T47D (cell line): Measurements from ENCODE around the gene ZNF532.

Source experiments
- DNase-seq, 2 experiments: peaks; one replicate each; pipeline versions ENCODE4 v3.0.0 to v3.0.0-alpha.2; 2011 to 2012; ENCODE audit warnings: low read depth in 1 of 2, low spot score in 1 of 2
- JUND ChIP-seq: IDR thresholded peaks from 2 replicates; pipeline ENCODE4 v1.6.1; 2012; ENCODE audit warnings: low read depth
- in situ Hi-C: cut with HindIII; loops from 2 replicates; pipeline ENCODE4 v1.10.0; 2016; ENCODE audit warnings: low sequenced_read_pairs, low pct_unique_long_range_greater_than_20kb

The ZNF532 gene

GRCh38 chr18:58891776-58892175 lies 27.1 kb downstream of the ZNF532 start:
- no peak for TF ChIP-seq JUND
- DNase-seq: no peak
- in situ Hi-C loops: no loop called here

DNA sequence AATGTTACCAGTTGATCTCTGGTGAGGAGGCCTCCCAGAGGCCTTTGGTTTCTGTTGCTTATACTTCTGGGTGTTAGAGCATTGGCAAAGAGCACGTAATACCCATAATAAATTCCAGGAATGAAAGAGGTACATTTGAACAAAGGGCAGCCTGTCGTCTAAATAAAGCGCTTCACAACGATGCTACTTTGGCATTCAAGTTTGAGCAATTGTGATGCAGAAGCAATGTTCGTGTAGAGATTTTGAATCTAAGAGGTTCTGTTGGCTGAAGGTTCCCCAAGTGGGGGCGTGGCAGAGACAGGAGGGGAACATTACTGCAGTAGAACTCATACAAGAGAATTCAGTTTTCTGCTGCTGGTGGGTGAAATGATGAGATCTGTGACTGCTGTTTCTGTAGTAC lies 27.8 kb downstream of the ZNF532 start:
- no peak for TF ChIP-seq JUND
- no peak for DNase-seq
- in situ Hi-C loops: no loop called here

- no peak for TF ChIP-seq JUND
- in situ Hi-C loops: no loop called here
- no peak for DNase-seq
Measured at GRCh38 chr18:58893388-58894099, 28.9 kb downstream of the ZNF532 start.

DNA sequence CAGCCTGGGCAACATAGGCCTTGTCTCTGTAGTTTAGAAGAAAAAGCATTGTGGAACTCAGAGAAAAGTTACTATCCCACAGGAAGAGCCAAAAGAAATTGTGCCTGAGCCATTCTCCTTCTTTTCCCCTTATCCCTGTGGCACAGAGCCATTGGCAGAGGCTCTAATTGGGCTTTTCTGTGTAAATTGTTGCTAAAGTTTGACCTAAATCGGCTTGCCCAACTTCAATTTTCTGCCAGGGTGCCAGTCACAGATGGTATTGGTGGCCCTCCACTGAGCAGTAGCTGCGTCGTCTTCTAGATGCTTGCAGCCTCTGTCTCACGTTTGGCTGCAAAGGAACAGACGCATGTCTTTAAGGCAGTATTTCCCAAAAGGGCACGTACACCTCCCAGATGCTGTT lies 30.3 kb downstream of the ZNF532 start:
- no peak for TF ChIP-seq JUND
- DNase-seq: no peak
- in situ Hi-C loops: no loop called here

- TF ChIP-seq JUND: no peak
- in situ Hi-C loops: no loop called here
- no peak for DNase-seq
Measured at GRCh38 chr18:58895385-58895784, 30.7 kb downstream of the ZNF532 start.

DNA sequence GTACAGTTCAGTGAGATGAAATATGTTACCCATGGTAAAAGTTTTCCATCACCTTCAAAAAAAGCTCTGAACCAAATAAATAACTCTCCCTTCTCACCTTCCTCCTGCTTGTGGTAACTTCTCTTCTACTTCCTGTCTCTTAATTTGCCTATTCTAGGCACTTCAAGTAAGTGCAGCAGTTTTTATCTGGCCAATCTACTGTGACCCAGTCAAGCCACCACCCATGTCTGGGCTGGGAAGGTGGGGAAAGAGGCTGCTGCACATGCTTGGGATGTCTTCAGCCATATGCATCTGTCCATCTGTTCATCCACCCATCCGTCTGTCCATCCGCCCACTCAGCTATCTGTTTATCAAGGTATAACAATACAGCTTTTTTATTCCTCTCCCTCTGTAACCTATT lies 31.6 kb downstream of the ZNF532 start:
- DNase-seq: peak in 1 of 2 experiments; percentile 52
- in situ Hi-C loops: no loop called here
- TF ChIP-seq JUND: no peak

DNA sequence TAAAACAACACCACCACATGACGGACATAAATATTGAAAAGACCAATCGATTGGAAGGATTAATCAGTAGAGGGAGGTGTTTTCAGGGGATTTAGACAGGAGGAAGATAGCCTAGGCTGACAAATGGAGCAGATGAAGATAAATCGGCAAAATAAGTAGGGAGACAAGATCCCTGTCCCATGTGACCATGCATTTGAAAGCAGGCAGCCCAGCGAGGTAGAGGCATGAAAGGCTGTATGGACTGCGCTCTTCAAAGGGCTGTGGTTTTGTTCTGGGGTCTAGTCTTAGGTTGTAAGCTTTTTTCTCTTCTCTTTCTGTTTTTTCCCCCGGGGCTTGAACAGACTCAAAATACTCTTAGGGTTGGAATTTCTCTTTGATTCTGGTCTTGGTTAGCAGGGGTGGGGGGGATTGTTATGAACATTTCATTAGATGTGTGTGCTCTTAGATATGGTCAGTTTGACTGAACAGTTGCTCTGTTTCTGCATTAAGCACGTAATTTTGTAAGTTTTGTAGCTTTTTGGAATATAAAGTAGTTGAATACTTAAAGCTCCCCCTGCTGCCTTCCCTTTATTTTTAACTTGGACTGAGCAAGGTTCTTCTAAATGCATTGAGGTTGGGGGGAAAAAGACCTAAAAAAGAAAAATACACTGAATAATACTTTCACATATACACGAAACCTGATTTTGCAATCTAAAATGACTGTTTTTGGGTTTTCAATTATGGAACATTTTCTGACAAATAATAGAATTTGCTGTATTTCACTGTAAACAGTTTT lies 32.2 kb downstream of the ZNF532 start:
- DNase-seq: no peak
- in situ Hi-C loops: no loop called here
- no peak for TF ChIP-seq JUND

- no peak for TF ChIP-seq JUND
- in situ Hi-C loops: no loop called here
- no peak for DNase-seq
Measured at GRCh38 chr18:58898010-58898799, 33.5 kb downstream of the ZNF532 start.

- no peak for DNase-seq
- no peak for TF ChIP-seq JUND
- in situ Hi-C loops: no loop called here
Measured at GRCh38 chr18:58900015-58900649, 35.5 kb downstream of the ZNF532 start.

DNA sequence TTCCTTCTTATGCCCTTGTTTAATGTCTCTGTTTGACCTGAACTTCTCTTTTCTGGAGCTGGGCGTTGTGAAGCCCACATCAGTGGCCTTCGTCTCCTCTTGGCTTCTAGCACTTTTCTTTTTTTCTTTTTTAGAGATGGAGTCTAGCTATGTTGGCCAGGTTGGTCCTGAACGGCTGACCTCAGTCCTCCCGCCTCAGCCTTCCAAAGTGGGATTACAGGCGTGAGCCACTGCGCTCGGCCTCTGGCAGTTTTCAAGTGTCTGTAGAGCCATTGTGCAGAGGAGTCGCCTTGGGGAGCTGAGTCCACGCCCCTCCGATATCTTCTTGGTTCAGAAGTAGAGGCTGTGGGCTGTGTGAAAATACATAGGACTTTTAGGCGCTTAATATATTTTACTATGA lies 36.5 kb downstream of the ZNF532 start:
- in situ Hi-C loops: no loop called here
- no peak for DNase-seq
- no peak for TF ChIP-seq JUND

GRCh38 chr18:58901783-58902182 lies 37.1 kb downstream of the ZNF532 start:
- no peak for DNase-seq
- no peak for TF ChIP-seq JUND
- in situ Hi-C loops: no loop called here

- in situ Hi-C loops: no loop called here
- no peak for TF ChIP-seq JUND
- no peak for DNase-seq
Measured at GRCh38 chr18:58902961-58903360, 38.3 kb downstream of the ZNF532 start.
